ENCODE measurements around the gene DCBLD1.

GRCh38 chr6:117502580-117502979 lies 20.1 kb downstream of the DCBLD1 start:
- TF ChIP-seq CTCF (IDR thresholded peaks at IDR 0.05) (no peak), POLR2A (IDR thresholded peaks at IDR 0.05) (no peak)

Data from Peyer's patch (tissue), 4 donors.